Measurements from ENCODE around the gene H2BK1.

H2BK1 gene

GRCh38 chr7:151244841-151245346, 34.6 kb upstream of the H2BK1 start:
- FAIRE-seq, result no peak

GRCh38 chr7:151244196-151244840, 34.0 kb upstream of the H2BK1 start:
- FAIRE-seq, result no peak

- FAIRE-seq, result no peak
Measured at GRCh38 chr7:151243408-151244195, 33.3 kb upstream of the H2BK1 start.

- no peak for FAIRE-seq
Measured at GRCh38 chr7:151243045-151243349, 32.7 kb upstream of the H2BK1 start.

GRCh38 chr7:151242159-151243044, 32.1 kb upstream of the H2BK1 start:
- FAIRE-seq, result no peak

GRCh38 chr7:151241755-151242096, 31.4 kb upstream of the H2BK1 start:
- no peak for FAIRE-seq

GRCh38 chr7:151240942-151241754, 30.9 kb upstream of the H2BK1 start:
- no peak for FAIRE-seq

- FAIRE-seq, result no peak
Measured at GRCh38 chr7:151240536-151240935, 30.2 kb upstream of the H2BK1 start.

- FAIRE-seq, result no peak
Measured at GRCh38 chr7:151239837-151240459, 29.7 kb upstream of the H2BK1 start.

- FAIRE-seq, result no peak
Measured at GRCh38 chr7:151238924-151239836, 28.9 kb upstream of the H2BK1 start.

- FAIRE-seq, result no peak
Measured at GRCh38 chr7:151238190-151238810, 28.0 kb upstream of the H2BK1 start.

- no peak for FAIRE-seq
Measured at GRCh38 chr7:151237244-151238189, 27.2 kb upstream of the H2BK1 start.

- no peak for FAIRE-seq
Measured at GRCh38 chr7:151236406-151236805, 26.1 kb upstream of the H2BK1 start.

- FAIRE-seq, result no peak
Measured at GRCh38 chr7:151235091-151235787, 25.0 kb upstream of the H2BK1 start.

GRCh38 chr7:151233804-151234203, 23.5 kb upstream of the H2BK1 start:
- no peak for FAIRE-seq

- FAIRE-seq, result no peak
Measured at GRCh38 chr7:151232917-151233701, 22.8 kb upstream of the H2BK1 start.

- no peak for FAIRE-seq
Measured at GRCh38 chr7:151232091-151232916, 22.0 kb upstream of the H2BK1 start, which contains the start of gene CHPF2. TSS of gene CHPF2 (plus strand) at chr7:151232483. CDS start at chr7:151234012, 1,529 bp downstream.

All from islet of Langerhans (tissue), 1 donor.